ENCODE results near the gene PLPPR1.

GRCh38 chr9:101146508-101146907, 118.0 kb downstream of the PLPPR1 start:
- TF ChIP-seq CTCF (IDR thresholded peaks at IDR 0.05) = no peak
- TF ChIP-seq POLR2A (IDR thresholded peaks at IDR 0.05) = no peak
